Astrocyte (in vitro differentiated cells and primary cell): ENCODE data around the gene CSPG5. TPM values are rescaled to one million over a fixed set of nuclear protein-coding genes. Genes with fewer than 3 reads are reported as not detected.

Experiments used
- DNase-seq: peaks from one replicate; pipeline ENCODE4 v3.0.0-alpha.2; 2010; ENCODE audit warnings: low read depth
- FAIRE-seq: peaks from 2 replicates; lab custom pipeline; 2011; peaks lifted over from hg19 to GRCh38; lab: Jason Lieb, UNC
- H2AFZ ChIP-seq: 2 replicates; pipeline ENCODE4 v1.6.0; 2012; ENCODE audit warnings: low read depth, low read length, inconsistent platforms
- H3K27ac ChIP-seq: 2 replicates; pipeline ENCODE4 v1.5.1; 2011; ENCODE audit warnings: low read depth, low read length, inconsistent platforms
- H3K27me3 ChIP-seq: 2 replicates; pipeline ENCODE4 v1.6.0; 2011; ENCODE audit warnings: low read length, inconsistent platforms; ENCODE audit not compliant: insufficient read depth
- H3K36me3 ChIP-seq: 2 replicates; pipeline ENCODE4 v1.5.1; 2011; ENCODE audit warnings: low read length, inconsistent platforms; ENCODE audit not compliant: insufficient read depth
- H3K4me1 ChIP-seq: 2 replicates; pipeline ENCODE4 v1.5.1; 2011; ENCODE audit warnings: low read length, inconsistent platforms; ENCODE audit not compliant: insufficient read depth
- H3K4me2 ChIP-seq: 2 replicates; pipeline ENCODE4 v1.6.0; 2012; ENCODE audit warnings: low read length, inconsistent platforms
- H3K4me3 ChIP-seq: 2 replicates; pipeline ENCODE4 v1.5.1; 2011; ENCODE audit warnings: low read depth, mild to moderate bottlenecking, low read length, inconsistent platforms; ENCODE audit not compliant: insufficient read depth
- H3K79me2 ChIP-seq: 2 replicates; pipeline ENCODE4 v1.6.0; 2012; ENCODE audit warnings: mild to moderate bottlenecking, low read length, inconsistent platforms; ENCODE audit not compliant: insufficient read depth
- H3K9ac ChIP-seq: 2 replicates; pipeline ENCODE4 v1.6.0; 2012; ENCODE audit warnings: mild to moderate bottlenecking, low read length, inconsistent platforms
- H3K9me3 ChIP-seq: 2 replicates; pipeline ENCODE4 v1.5.1; 2012; ENCODE audit warnings: low read depth, mild to moderate bottlenecking, low read length, inconsistent platforms; ENCODE audit not compliant: insufficient read depth
- H4K20me1 ChIP-seq: 2 replicates; pipeline ENCODE4 v1.6.0; 2012; ENCODE audit warnings: low read length, inconsistent platforms; ENCODE audit not compliant: insufficient read depth
- H3K27ac Mint-ChIP-seq: one replicate; pipeline ENCODE4 v1.8.0; 2021; ENCODE audit warnings: mild to moderate bottlenecking, mixed read lengths; ENCODE audit not compliant: unreplicated experiment
- H3K27me3 Mint-ChIP-seq: one replicate; pipeline ENCODE4 v1.8.0; 2021; ENCODE audit warnings: low read depth, mixed read lengths; ENCODE audit not compliant: unreplicated experiment
- H3K36me3 Mint-ChIP-seq: one replicate; pipeline ENCODE4 v1.8.0; 2021; ENCODE audit warnings: low read depth, mixed read lengths; ENCODE audit not compliant: unreplicated experiment
- H3K4me1 Mint-ChIP-seq: one replicate; pipeline ENCODE4 v1.8.0; 2021; ENCODE audit warnings: low read depth, mixed read lengths; ENCODE audit not compliant: unreplicated experiment
- H3K4me3 Mint-ChIP-seq: one replicate; pipeline ENCODE4 v1.8.0; 2021; ENCODE audit warnings: mild to moderate bottlenecking, moderate library complexity, mixed read lengths; ENCODE audit not compliant: unreplicated experiment
- H3K9me3 Mint-ChIP-seq: one replicate; pipeline ENCODE4 v1.8.0; 2021; ENCODE audit warnings: mild to moderate bottlenecking, mixed read lengths; ENCODE audit not compliant: unreplicated experiment
- EZH2 ChIP-seq: IDR thresholded peaks from 2 replicates; pipeline ENCODE4 v1.6.1; 2012; ENCODE audit warnings: mild to moderate bottlenecking, low read length, inconsistent platforms; ENCODE audit not compliant: insufficient read depth
- total RNA-seq: library from RNA; stranded (reverse); gene quantifications from 2 replicates; pipeline ENCODE4 v1.2.1, GENCODE V29; 2021
- TF ChIP-seq, protein P1 (sequence below): IDR thresholded peaks from 2 replicates; pipeline ENCODE4 v1.5.1; 2011; ENCODE audit warnings: low read depth, mild to moderate bottlenecking, inconsistent platforms, low read length, moderate library complexity; ENCODE audit not compliant: insufficient read depth

Gene CSPG5
- total RNA-seq, 1 donor from 2014 or later = 1.2 TPM

DNA sequence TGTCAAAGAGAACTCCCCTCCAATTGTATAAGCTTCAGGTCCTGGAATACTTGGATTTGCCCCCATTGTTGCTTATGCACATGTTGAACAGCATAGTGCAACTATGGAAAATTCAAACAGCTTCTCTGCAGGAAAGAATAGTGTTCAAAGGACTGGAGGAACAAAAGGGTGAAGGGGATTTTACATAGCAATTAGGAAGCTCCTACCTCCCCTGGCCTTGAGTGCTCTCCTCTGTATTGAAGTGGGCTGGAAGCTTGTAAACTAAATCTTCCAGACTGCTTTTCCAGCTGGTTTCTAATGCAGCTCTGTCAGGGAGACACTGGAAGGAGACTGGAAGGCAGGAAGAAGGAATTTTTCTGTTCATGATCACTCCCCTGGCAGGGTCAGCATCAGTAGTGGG, 57.9 kb downstream of the CSPG5 start:
- Histone ChIP-seq H3K9me3 (no peaks in the 10 kb centered on the region), H3K4me1 (peaks cover 3% of the 10 kb centered on the region), H3K79me2 (no peaks in the 10 kb centered on the region), H3K4me2 (no peak overlapping the region), H2AFZ (no peak overlapping the region), H3K36me3 (no peaks in the 10 kb centered on the region), H3K27me3 (no peaks in the 10 kb centered on the region), H3K9ac (no peak overlapping the region), H4K20me1 (no peaks in the 10 kb centered on the region), H3K4me3 (no peak overlapping the region), H3K27ac (no peak overlapping the region)
- no peak overlapping the region for H3K27ac Mint-ChIP-seq
- H3K27me3 Mint-ChIP-seq = peaks cover 4% of the 10 kb centered on the region
- H3K9me3 Mint-ChIP-seq = no peaks in the 10 kb centered on the region
- FAIRE-seq = no peak
- TF ChIP-seq, protein P1, sequence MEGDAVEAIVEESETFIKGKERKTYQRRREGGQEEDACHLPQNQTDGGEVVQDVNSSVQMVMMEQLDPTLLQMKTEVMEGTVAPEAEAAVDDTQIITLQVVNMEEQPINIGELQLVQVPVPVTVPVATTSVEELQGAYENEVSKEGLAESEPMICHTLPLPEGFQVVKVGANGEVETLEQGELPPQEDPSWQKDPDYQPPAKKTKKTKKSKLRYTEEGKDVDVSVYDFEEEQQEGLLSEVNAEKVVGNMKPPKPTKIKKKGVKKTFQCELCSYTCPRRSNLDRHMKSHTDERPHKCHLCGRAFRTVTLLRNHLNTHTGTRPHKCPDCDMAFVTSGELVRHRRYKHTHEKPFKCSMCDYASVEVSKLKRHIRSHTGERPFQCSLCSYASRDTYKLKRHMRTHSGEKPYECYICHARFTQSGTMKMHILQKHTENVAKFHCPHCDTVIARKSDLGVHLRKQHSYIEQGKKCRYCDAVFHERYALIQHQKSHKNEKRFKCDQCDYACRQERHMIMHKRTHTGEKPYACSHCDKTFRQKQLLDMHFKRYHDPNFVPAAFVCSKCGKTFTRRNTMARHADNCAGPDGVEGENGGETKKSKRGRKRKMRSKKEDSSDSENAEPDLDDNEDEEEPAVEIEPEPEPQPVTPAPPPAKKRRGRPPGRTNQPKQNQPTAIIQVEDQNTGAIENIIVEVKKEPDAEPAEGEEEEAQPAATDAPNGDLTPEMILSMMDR = no peak
- TF ChIP-seq EZH2 = no peak
- H3K4me3 Mint-ChIP-seq = no peak overlapping the region
- H3K36me3 Mint-ChIP-seq = peaks cover 1% of the 10 kb centered on the region
- no peaks in the 10 kb centered on the region for H3K4me1 Mint-ChIP-seq
- DNase-seq = no peak

- Histone ChIP-seq H3K4me1 (peaks cover 3% of the 10 kb centered on the region), H3K27ac (no peak overlapping the region), H3K79me2 (peaks cover 2% of the 10 kb centered on the region), H3K9ac (no peak overlapping the region), H2AFZ (no peak overlapping the region), H3K27me3 (no peaks in the 10 kb centered on the region), H3K36me3 (no peaks in the 10 kb centered on the region), H3K4me3 (no peak overlapping the region), H3K4me2 (no peak overlapping the region), H3K9me3 (no peaks in the 10 kb centered on the region), H4K20me1 (no peaks in the 10 kb centered on the region)
- no peak for TF ChIP-seq EZH2
- TF ChIP-seq, protein P1 = no peak
- no peak for DNase-seq
- peaks cover 6% of the 10 kb centered on the region for H3K27me3 Mint-ChIP-seq
- H3K27ac Mint-ChIP-seq = no peak overlapping the region
- H3K36me3 Mint-ChIP-seq = no peaks in the 10 kb centered on the region
- peaks cover 4% of the 10 kb centered on the region for H3K4me1 Mint-ChIP-seq
- no peak for FAIRE-seq
- no peaks in the 10 kb centered on the region for H3K9me3 Mint-ChIP-seq
- no peak overlapping the region for H3K4me3 Mint-ChIP-seq
Observed at GRCh38 chr3:47517937-47518336, 60.7 kb downstream of the CSPG5 start.

DNA sequence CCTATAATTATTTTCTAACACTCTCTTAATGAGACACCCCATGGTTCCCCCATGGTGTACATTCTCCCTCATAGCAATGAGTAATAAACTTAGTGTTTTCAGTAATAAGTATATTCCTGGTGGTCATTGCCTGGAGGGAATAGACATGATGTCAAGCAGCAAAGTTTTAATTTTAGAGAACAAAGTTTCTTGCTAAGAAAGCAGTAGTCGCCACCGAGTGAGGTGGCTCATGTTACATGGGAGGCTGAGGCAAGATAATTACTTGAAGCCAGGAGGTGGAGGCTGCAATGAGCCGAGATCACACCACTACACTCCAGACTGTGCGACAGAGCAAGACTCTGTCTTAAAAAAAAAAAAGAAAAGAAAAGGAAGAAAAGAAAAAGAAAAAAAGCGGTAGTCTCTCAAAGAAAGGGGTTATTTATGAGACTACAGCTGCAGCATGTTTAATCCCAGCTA, 62.8 kb downstream of the CSPG5 start:
- Histone ChIP-seq H3K79me2 (peaks cover 23% of the 10 kb centered on the region), H3K4me1 (peaks cover 7% of the 10 kb centered on the region), H3K27me3 (no peaks in the 10 kb centered on the region), H3K4me2 (no peak overlapping the region), H3K27ac (no peak overlapping the region), H3K4me3 (no peak overlapping the region), H3K9ac (no peak overlapping the region), H3K9me3 (no peaks in the 10 kb centered on the region), H2AFZ (no peak overlapping the region), H3K36me3 (peaks cover under 1% of the 10 kb centered on the region), H4K20me1 (no peaks in the 10 kb centered on the region)
- TF ChIP-seq, protein P1 = no peak
- no peak for TF ChIP-seq EZH2
- DNase-seq (no peak), FAIRE-seq (no peak)
- Mint-ChIP-seq H3K4me1 (peaks cover 8% of the 10 kb centered on the region), H3K4me3 (no peak overlapping the region), H3K36me3 (no peaks in the 10 kb centered on the region), H3K27me3 (peaks cover 2% of the 10 kb centered on the region), H3K9me3 (no peaks in the 10 kb centered on the region), H3K27ac (peak overlapping the region; percentile 58)
